SK-N-SH treated with all-trans-retinoic acid at 6 μM for 48 hours (cell line): ENCODE results near the gene ARFGEF3.

Source experiments
- ATAC-seq: fragments of 200-7000 bp; cut with Tn5 transposase; 3 replicates; pipeline ENCODE4 v1.9.1; 2020; ENCODE audit warnings: mild to moderate bottlenecking, moderate library complexity
- ARNTL ChIP-seq: fragments of 450-650 bp; formaldehyde crosslinking; IDR thresholded peaks from 2 replicates; pipeline ENCODE4 v1.5.0; 2020; ENCODE audit warnings: low read depth, mild to moderate bottlenecking, moderate library complexity, borderline replicate concordance
- BACH2 ChIP-seq: fragments of 250-450 bp; sonication (Bioruptor Pico); IDR thresholded peaks from 2 replicates; pipeline ENCODE4 v1.9.0; 2021; ENCODE audit warnings: mild to moderate bottlenecking, borderline replicate concordance
- CSDC2 ChIP-seq: fragments of 250-450 bp; sonication (Bioruptor Pico); IDR thresholded peaks from 2 replicates; pipeline ENCODE4 v1.5.0; 2020; ENCODE audit warnings: mild to moderate bottlenecking, moderate library complexity
- ESRRG ChIP-seq: fragments of 250-450 bp; sonication (Bioruptor Pico); IDR thresholded peaks from 2 replicates; pipeline ENCODE4 v1.6.1; 2021; ENCODE audit warnings: mild to moderate bottlenecking
- GLIS3 ChIP-seq: fragments of 250-450 bp; sonication (Bioruptor Pico); IDR thresholded peaks from 2 replicates; pipeline ENCODE4 v1.5.0; 2020; ENCODE audit warnings: mild to moderate bottlenecking, moderate library complexity
- ISL1 ChIP-seq: fragments of 250-450 bp; sonication (Bioruptor Pico); IDR thresholded peaks from 2 replicates; pipeline ENCODE4 v2.1.2; 2022; ENCODE audit warnings: mild to moderate bottlenecking, moderate library complexity
- OSR1 ChIP-seq: fragments of 250-450 bp; sonication (Bioruptor Pico); IDR thresholded peaks from 2 replicates; pipeline ENCODE4 v1.8.0; 2022; ENCODE audit warnings: moderate library complexity, mild to moderate bottlenecking, inconsistent platforms
- PPARA ChIP-seq: fragments of 250-450 bp; sonication (Bioruptor Pico); IDR thresholded peaks from 2 replicates; pipeline ENCODE4 v1.5.0; 2020; ENCODE audit warnings: mild to moderate bottlenecking, borderline replicate concordance
- RARB ChIP-seq: fragments of 250-450 bp; sonication (Bioruptor Pico); IDR thresholded peaks from 2 replicates; pipeline ENCODE4 v1.8.0; 2021; ENCODE audit warnings: mild to moderate bottlenecking, moderate library complexity
- SNAI2 ChIP-seq: fragments of 250-450 bp; sonication (Bioruptor Pico); IDR thresholded peaks from 2 replicates; pipeline ENCODE4 v1.5.0; 2020; ENCODE audit warnings: mild to moderate bottlenecking, moderate library complexity
- TCF4 ChIP-seq: fragments of 250-450 bp; sonication (Bioruptor Pico); IDR thresholded peaks from 2 replicates; pipeline ENCODE4 v1.8.0; 2021; ENCODE audit warnings: mild to moderate bottlenecking, moderate library complexity, borderline replicate concordance
- TOX ChIP-seq: fragments of 250-450 bp; sonication (Bioruptor Pico); IDR thresholded peaks from 2 replicates; pipeline ENCODE4 v1.8.0; 2021; ENCODE audit warnings: mild to moderate bottlenecking, moderate library complexity, borderline replicate concordance
- ZC3H10 ChIP-seq: fragments of 250-450 bp; sonication (Bioruptor Pico); IDR thresholded peaks from 2 replicates; pipeline ENCODE4 v1.5.1; 2021; ENCODE audit warnings: mild to moderate bottlenecking, moderate library complexity
- ZFP3 ChIP-seq: fragments of 250-450 bp; sonication (Bioruptor Pico); IDR thresholded peaks from 2 replicates; pipeline ENCODE4 v1.5.0; 2020; ENCODE audit warnings: mild to moderate bottlenecking, moderate library complexity
- ZFP30 ChIP-seq: fragments of 450-650 bp; formaldehyde crosslinking; IDR thresholded peaks from 2 replicates; pipeline ENCODE4 v1.5.0; 2022; ENCODE audit warnings: mild to moderate bottlenecking, moderate library complexity
- ZNF565 ChIP-seq: fragments of 450-650 bp; formaldehyde crosslinking; conservative IDR thresholded peaks from 2 replicates; pipeline ENCODE4 v1.5.0; 2020; ENCODE audit warnings: low read depth, mild to moderate bottlenecking, moderate library complexity
- ZNF70 ChIP-seq: fragments of 450-650 bp; formaldehyde crosslinking; IDR thresholded peaks from 2 replicates; pipeline ENCODE4 v1.5.0; 2020; ENCODE audit warnings: mild to moderate bottlenecking, moderate library complexity
- ZNF8 ChIP-seq: fragments of 450-650 bp; formaldehyde crosslinking; IDR thresholded peaks from 2 replicates; pipeline ENCODE4 v1.5.0; 2020; ENCODE audit warnings: mild to moderate bottlenecking, moderate library complexity
- TF ChIP-seq, protein P1 (sequence below): fragments of 250-450 bp; sonication (Bioruptor Pico); IDR thresholded peaks from 2 replicates; pipeline ENCODE4 v1.5.1; 2020; ENCODE audit warnings: low read depth, mild to moderate bottlenecking, moderate library complexity
- TF ChIP-seq, protein P2 (sequence below): fragments of 250-450 bp; sonication (Bioruptor Pico); IDR thresholded peaks from 2 replicates; pipeline ENCODE4 v1.5.1; 2021; ENCODE audit warnings: mild to moderate bottlenecking, moderate library complexity

ARFGEF3 gene

DNA sequence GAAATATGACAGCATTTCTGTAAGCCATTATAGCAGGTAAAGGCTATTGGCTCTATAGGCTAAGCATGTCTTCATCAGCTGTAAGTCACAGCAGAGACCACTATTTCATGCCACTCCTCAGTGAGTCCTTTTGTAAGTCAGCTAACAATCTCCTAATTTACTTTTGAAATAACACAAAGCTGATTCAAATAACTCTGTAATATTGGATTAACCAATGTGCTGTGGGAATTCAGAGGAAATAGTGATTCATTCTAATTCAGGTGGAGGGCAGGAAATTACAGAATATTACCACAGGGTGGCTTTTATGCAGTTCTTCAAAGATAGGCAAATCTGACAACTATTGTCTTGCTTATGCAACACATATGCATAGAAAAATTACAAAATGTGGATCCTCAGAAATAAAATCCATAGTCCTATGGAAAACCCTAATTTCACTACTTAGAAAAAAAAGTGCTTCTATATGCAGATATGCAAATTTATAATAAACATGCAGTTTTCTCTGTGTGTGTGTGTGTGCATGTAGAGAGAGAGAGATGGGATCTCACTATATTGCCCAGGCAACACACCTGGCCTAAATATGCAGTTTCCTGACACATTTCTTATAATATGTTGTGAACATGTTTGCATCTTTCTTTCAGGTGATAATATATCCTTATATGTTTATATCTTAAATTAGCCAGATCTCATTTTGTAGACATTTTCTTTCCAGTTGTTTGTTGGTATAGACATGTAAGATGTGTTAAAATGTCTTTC lies 211.1 kb downstream of the ARFGEF3 start:
- ATAC-seq: no peak

DNA sequence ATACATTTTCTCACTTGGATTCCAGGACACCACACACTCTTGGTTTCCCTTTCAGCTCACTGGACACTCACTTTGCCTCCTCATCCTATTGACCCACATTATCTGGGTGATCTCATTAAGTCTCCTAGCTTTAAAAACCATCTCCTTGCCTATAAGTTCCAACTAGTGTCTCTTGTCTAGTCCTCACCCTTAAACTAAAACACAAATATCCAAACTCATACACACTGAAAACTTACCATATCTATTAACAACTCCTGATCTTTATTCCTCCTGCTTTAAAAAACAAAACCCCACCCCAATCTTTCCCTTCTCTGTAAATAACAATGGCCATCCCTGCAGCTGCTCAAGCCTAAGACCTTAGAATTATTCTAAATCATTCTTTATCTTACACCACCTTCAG lies 212.5 kb downstream of the ARFGEF3 start:
- TF ChIP-seq CSDC2: no peak
- TF ChIP-seq PPARA: no peak
- TF ChIP-seq ZFP30: no peak
- TF ChIP-seq ESRRG (CRISPR knock-in tag): no peak
- TF ChIP-seq ZNF565 (CRISPR knock-in tag): no peak
- TF ChIP-seq, protein P1, sequence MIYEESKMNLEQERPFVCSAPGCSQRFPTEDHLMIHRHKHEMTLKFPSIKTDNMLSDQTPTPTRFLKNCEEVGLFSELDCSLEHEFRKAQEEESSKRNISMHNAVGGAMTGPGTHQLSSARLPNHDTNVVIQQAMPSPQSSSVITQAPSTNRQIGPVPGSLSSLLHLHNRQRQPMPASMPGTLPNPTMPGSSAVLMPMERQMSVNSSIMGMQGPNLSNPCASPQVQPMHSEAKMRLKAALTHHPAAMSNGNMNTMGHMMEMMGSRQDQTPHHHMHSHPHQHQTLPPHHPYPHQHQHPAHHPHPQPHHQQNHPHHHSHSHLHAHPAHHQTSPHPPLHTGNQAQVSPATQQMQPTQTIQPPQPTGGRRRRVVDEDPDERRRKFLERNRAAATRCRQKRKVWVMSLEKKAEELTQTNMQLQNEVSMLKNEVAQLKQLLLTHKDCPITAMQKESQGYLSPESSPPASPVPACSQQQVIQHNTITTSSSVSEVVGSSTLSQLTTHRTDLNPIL (CRISPR knock-in tag): no peak
- no peak for TF ChIP-seq ISL1 (CRISPR knock-in tag)
- TF ChIP-seq TCF4 (CRISPR knock-in tag): no peak
- TF ChIP-seq OSR1 (CRISPR knock-in tag): no peak
- TF ChIP-seq SNAI2 (CRISPR knock-in tag): no peak
- TF ChIP-seq ZNF70 (CRISPR knock-in tag): no peak
- ATAC-seq: no peak

More for the DNA sequence above, 211.1 kb downstream of the ARFGEF3 start:
- TF ChIP-seq ZFP3 (CRISPR knock-in tag) (0 out of 2 replicates have a peak, but pooled peaks have one; percentile 53), ISL1 (CRISPR knock-in tag) (peak; percentile 22; the same call in 1 of the 2 replicates)
- TF ChIP-seq, protein P1 (CRISPR knock-in tag): no peak

DNA sequence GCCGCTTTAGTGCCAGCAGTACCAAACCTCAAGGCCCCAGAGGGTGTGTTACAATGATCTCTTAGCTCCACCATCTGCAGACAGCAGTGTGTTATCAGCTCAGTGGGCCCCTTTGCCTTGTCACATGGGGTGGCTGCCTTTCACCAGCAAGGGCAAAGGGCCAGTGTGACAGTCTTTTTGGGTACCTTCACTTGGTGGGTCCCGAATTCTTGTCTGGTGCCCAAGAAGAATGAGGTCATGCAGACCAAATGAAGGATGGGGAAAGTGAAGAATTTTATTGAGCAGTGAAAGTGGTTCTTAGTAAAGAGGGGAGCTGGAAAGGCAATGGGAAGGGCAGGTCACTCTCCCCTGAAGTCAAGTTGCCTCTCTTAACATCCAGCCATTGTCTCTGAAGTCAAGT lies 213.1 kb downstream of the ARFGEF3 start:
- ATAC-seq: no peak
- TF ChIP-seq TOX (CRISPR knock-in tag) (no peak), CSDC2 (no peak), TCF4 (CRISPR knock-in tag) (no peak), ESRRG (CRISPR knock-in tag) (no peak), OSR1 (CRISPR knock-in tag) (no peak)
- TF ChIP-seq, protein P1 (CRISPR knock-in tag): no peak
- TF ChIP-seq, protein P2, sequence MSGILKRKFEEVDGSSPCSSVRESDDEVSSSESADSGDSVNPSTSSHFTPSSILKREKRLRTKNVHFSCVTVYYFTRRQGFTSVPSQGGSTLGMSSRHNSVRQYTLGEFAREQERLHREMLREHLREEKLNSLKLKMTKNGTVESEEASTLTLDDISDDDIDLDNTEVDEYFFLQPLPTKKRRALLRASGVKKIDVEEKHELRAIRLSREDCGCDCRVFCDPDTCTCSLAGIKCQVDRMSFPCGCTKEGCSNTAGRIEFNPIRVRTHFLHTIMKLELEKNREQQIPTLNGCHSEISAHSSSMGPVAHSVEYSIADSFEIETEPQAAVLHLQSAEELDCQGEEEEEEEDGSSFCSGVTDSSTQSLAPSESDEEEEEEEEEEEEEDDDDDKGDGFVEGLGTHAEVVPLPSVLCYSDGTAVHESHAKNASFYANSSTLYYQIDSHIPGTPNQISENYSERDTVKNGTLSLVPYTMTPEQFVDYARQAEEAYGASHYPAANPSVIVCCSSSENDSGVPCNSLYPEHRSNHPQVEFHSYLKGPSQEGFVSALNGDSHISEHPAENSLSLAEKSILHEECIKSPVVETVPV: no peak
- TF ChIP-seq, all 23 proteins: peak for 0

DNA sequence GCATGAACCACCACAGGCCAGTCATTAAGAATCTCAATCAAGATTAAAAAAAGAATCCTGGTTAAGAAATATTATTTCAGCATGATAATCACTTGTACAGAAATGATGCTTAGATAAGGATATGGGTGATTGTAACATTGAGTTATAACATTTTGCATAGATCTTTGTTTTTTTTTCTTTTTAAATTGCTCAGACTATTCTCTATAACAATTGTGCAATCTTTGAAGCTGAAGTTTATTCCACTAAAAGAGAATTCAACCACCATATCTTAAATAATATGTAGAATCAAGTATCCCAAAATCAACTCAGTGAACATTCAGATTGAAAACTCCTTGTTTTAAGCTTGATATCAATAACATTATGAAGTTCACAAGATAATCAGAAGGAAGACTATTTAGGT lies 215.3 kb downstream of the ARFGEF3 start:
- no peak for ATAC-seq
- no peak for TF ChIP-seq GLIS3
- TF ChIP-seq, protein P1 (CRISPR knock-in tag): no peak
- no peak for TF ChIP-seq ZNF8 (CRISPR knock-in tag)
- no peak for TF ChIP-seq ZNF565 (CRISPR knock-in tag)
- no peak for TF ChIP-seq RARB (CRISPR knock-in tag)
- no peak for TF ChIP-seq ZNF70 (CRISPR knock-in tag)
- TF ChIP-seq ESRRG (CRISPR knock-in tag): no peak
- TF ChIP-seq, all 23 proteins: peak for 0

DNA sequence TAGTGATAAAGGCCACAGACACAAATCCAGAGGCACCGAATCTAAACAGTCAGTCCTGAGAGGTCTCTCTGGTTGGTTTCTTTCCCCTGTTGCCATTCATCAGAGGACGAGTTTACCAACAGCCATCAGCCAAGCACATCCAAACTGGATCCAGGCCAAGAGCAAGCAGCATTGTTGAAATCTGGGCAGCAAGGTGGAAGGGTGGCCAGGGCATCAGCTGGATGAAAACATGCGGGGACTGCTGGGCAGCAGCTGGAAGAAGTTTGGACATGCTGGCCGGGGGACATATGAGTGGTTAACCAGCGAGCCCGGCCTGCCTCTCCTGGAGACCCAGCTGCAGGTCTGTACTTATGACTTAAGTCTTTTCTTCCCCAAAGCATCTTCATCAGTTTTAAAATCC lies 216.1 kb downstream of the ARFGEF3 start, which contains the start of gene SMIM28:
TSS of gene SMIM28 (plus strand) at position 62 of the 400 bp plus-strand sequence. CDS start at position 230, 168 bp downstream.
- no peak for ATAC-seq
- TF ChIP-seq PPARA (no peak), ZC3H10 (no peak), CSDC2 (no peak), ZNF70 (CRISPR knock-in tag) (no peak), TOX (CRISPR knock-in tag) (no peak), ESRRG (CRISPR knock-in tag) (no peak), SNAI2 (CRISPR knock-in tag) (no peak), RARB (CRISPR knock-in tag) (no peak), BACH2 (no peak), ZNF8 (CRISPR knock-in tag) (no peak), ZFP3 (CRISPR knock-in tag) (no peak), ARNTL (CRISPR knock-in tag) (no peak), ISL1 (CRISPR knock-in tag) (no peak)
- TF ChIP-seq, protein P2: no peak
- TF ChIP-seq, protein P1 (CRISPR knock-in tag): no peak
